Activated naive CD8-positive, alpha-beta T cell treated with anti-CD3 and anti-CD28 coated beads, Interleukin-2, amount 50 U/mL, for 24 hours (primary cell): ENCODE data around the gene FAM24B.

Experiments
- ATAC-seq: fragments of 150-1000 bp; cut with Tn5 transposase; one replicate; pipeline ENCODE4 v1.10.0; 2021
- DNase-seq: peaks from one replicate; pipeline ENCODE4 v3.0.0; 2021
- H3K27ac Mint-ChIP-seq: one replicate; pipeline ENCODE4 v1.8.0; 2021; ENCODE audit warnings: mild to moderate bottlenecking, mixed read lengths
- H3K27me3 Mint-ChIP-seq: one replicate; pipeline ENCODE4 v1.8.0; 2021; ENCODE audit warnings: mixed read lengths
- H3K36me3 Mint-ChIP-seq: one replicate; pipeline ENCODE4 v1.8.0; 2021; ENCODE audit warnings: low read depth, mixed read lengths
- H3K4me1 Mint-ChIP-seq: one replicate; pipeline ENCODE4 v1.8.0; 2021; ENCODE audit warnings: mixed read lengths
- H3K4me3 Mint-ChIP-seq: one replicate; pipeline ENCODE4 v1.8.0; 2021; ENCODE audit warnings: mild to moderate bottlenecking, moderate library complexity, mixed read lengths
- H3K9me3 Mint-ChIP-seq: one replicate; pipeline ENCODE4 v1.8.0; 2021; ENCODE audit warnings: mixed read lengths

FAM24B gene

DNA sequence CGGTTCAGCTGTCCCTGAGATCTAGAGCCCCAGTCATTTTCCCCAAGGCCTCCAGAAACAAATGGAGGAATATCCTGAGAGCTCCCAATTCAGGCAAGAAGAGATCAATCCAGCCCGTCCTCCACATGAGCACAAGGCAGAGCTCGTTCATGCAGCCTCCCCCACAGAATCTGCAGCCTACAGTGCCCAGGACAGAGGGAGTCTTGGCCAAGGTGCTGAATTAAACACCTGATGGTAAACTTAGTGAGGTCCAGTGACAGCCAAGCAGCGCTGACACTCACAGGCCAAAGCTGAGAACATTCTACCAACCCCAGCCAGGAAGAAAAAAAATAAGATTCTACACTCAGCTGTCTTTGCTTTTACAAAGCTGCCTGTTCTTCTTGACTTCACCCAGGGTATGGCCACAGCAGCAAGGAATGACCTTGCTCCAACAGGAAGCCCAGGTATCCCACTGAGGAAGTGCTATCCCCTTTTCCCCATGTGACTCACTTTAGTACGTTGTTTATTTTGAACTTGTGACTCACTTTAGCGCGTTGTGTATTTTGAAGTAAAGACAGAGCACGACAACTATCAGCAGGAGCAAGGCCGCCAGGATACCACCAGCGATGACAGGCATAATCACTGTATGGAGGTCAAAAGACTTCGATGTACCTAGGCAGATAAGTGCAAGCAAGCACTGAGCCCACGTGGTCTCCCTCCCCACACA lies 29.3 kb downstream of the FAM24B start:
- ATAC-seq (no peak), DNase-seq (no peak)
- Mint-ChIP-seq H3K27me3 (no peaks in the 10 kb centered on the region), H3K4me1 (peaks cover 16% of the 10 kb centered on the region), H3K36me3 (peaks cover 58% of the 10 kb centered on the region), H3K4me3 (no peak overlapping the region), H3K9me3 (peaks cover 5% of the 10 kb centered on the region), H3K27ac (no peak overlapping the region)

- Mint-ChIP-seq H3K27ac (no peak overlapping the region), H3K4me3 (no peak overlapping the region), H3K36me3 (peaks cover 56% of the 10 kb centered on the region), H3K4me1 (peaks cover 7% of the 10 kb centered on the region), H3K27me3 (no peaks in the 10 kb centered on the region), H3K9me3 (peaks cover 5% of the 10 kb centered on the region)
- no peak for ATAC-seq
- DNase-seq = no peak
Measured at GRCh38 chr10:122849090-122849489, 30.3 kb downstream of the FAM24B start.

DNA sequence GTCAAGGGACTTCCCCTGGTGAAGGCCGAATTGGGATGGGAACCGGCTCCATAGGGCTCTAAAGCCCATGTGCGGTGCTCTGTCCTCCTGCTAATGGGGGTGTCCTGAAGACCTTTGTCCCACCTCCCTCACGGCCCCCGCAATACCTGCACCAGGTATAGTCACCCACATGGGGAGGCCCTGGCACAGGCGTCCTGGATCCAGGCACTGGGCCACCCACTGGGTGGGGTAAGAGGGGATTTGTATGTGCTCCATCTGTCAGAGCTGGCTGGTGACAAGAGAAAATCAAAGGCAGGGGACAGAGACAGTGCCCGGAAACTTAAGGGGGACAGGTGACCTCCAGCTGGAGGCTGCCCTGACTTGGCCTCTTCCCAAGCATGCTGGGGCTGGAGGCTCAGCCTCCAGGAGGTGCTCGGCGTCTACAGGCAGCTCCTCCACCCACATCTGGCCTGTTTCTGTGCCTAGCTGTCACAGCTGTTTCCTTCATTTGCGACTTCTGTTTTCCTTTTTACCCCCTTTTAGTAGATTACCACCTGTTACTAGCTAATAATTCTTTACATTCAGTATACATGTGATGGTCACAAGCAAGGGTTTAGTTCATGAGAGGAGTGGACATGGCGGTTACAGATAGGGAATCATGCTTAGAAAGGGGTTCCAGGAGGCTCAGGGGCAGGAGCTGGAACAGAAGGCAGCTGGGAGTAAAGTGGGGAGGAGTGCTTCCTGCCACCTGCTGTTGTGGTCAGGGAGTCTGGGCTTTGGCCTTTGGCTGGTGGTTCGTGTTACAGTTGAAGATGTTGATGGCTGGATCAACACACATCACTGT lies 31.4 kb downstream of the FAM24B start:
- H3K9me3 Mint-ChIP-seq = peaks cover 5% of the 10 kb centered on the region
- no peak for ATAC-seq
- H3K36me3 Mint-ChIP-seq = peaks cover 49% of the 10 kb centered on the region
- peaks cover 2% of the 10 kb centered on the region for H3K4me1 Mint-ChIP-seq
- no peak for DNase-seq
- H3K4me3 Mint-ChIP-seq = no peak overlapping the region
- no peak overlapping the region for H3K27ac Mint-ChIP-seq
- H3K27me3 Mint-ChIP-seq = no peaks in the 10 kb centered on the region

GRCh38 chr10:122845783-122846332 lies 33.5 kb downstream of the FAM24B start, which contains the start of gene CUZD1:
Gene CUZD1, minus strand, starts transcription at chr10:122845857. Its CDS starts 14 bp downstream, at chr10:122845843.
- H3K36me3 Mint-ChIP-seq = peaks cover 45% of the 10 kb centered on the region
- no peak within 1 kb of the TSS for H3K27ac Mint-ChIP-seq
- peaks cover 5% of the 10 kb centered on the region for H3K9me3 Mint-ChIP-seq
- no peaks in the 10 kb centered on the region for H3K27me3 Mint-ChIP-seq
- H3K4me1 Mint-ChIP-seq = peaks cover 2% of the 10 kb centered on the region
- no peak for DNase-seq
- H3K4me3 Mint-ChIP-seq = no peak within 1 kb of the TSS
- no peak for ATAC-seq

- Mint-ChIP-seq H3K4me1 (peaks cover 2% of the 10 kb centered on the region), H3K27me3 (no peaks in the 10 kb centered on the region), H3K9me3 (peaks cover 5% of the 10 kb centered on the region), H3K36me3 (peaks cover 44% of the 10 kb centered on the region), H3K4me3 (no peak overlapping the region), H3K27ac (no peak overlapping the region)
- ATAC-seq (no peak), DNase-seq (no peak)
Measured at GRCh38 chr10:122844146-122844545, 35.2 kb downstream of the FAM24B start.

DNA sequence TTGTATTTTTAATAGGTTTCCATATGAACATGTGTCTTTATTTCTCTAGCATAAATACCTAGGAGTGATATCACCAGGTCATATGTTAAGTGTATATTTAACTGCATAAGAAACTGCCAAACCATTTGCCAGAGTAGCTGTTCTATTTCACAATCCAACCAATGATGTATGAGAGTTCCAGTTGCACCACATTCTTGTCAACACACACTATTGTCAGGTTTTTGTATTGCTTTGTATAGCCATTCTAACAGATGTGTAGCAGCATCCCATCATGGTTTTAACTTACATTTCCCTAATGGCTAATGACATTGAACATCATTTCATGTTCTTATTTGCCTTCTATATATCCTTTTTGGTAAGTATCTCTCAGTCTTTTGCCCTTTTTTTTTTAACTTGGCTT lies 37.8 kb downstream of the FAM24B start:
- H3K27me3 Mint-ChIP-seq = no peaks in the 10 kb centered on the region
- no peak overlapping the region for H3K27ac Mint-ChIP-seq
- peaks cover 58% of the 10 kb centered on the region for H3K36me3 Mint-ChIP-seq

GRCh38 chr10:122839505-122839904 lies 39.9 kb downstream of the FAM24B start:
- DNase-seq = no peak
- no peaks in the 10 kb centered on the region for H3K4me1 Mint-ChIP-seq
- no peak overlapping the region for H3K27ac Mint-ChIP-seq
- H3K27me3 Mint-ChIP-seq = no peaks in the 10 kb centered on the region
- no peak overlapping the region for H3K4me3 Mint-ChIP-seq
- ATAC-seq = no peak
- H3K9me3 Mint-ChIP-seq = no peaks in the 10 kb centered on the region
- H3K36me3 Mint-ChIP-seq = peaks cover 55% of the 10 kb centered on the region

More for the DNA sequence above, 37.8 kb downstream of the FAM24B start:
- Mint-ChIP-seq H3K9me3 (peaks cover 2% of the 10 kb centered on the region), H3K4me3 (no peak overlapping the region), H3K4me1 (no peaks in the 10 kb centered on the region)
- ATAC-seq = no peak
- DNase-seq = no peak

- no peak overlapping the region for H3K27ac Mint-ChIP-seq
- ATAC-seq (no peak), DNase-seq (no peak)
- H3K4me3 Mint-ChIP-seq = no peak overlapping the region
- H3K9me3 Mint-ChIP-seq = no peaks in the 10 kb centered on the region
- H3K4me1 Mint-ChIP-seq = no peaks in the 10 kb centered on the region
- peaks cover 52% of the 10 kb centered on the region for H3K36me3 Mint-ChIP-seq
- H3K27me3 Mint-ChIP-seq = no peaks in the 10 kb centered on the region
Measured at GRCh38 chr10:122838880-122839279, 40.5 kb downstream of the FAM24B start.

DNA sequence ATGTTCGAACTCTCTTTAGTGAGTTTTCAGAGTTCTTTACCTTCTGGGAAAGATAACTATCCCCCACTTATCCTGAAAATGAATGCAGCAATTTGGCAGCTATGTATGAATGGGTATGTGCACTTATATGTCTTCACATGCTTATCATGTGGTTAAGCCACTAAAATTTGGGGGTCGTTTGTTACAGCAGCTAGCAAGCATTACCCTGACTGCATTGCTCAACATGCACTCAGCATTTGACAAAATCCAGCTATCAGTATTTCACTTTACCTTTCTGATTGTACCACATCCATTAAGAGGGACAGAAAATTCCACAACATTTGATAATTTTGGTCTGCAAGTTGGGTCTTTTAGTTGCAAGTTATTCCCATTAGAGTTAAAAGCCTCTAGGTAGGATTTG lies 43.5 kb downstream of the FAM24B start:
- H3K27ac Mint-ChIP-seq = no peak overlapping the region
- H3K9me3 Mint-ChIP-seq = no peaks in the 10 kb centered on the region
- no peak overlapping the region for H3K4me3 Mint-ChIP-seq
- ATAC-seq (no peak), DNase-seq (no peak)
- peaks cover 61% of the 10 kb centered on the region for H3K36me3 Mint-ChIP-seq
- no peaks in the 10 kb centered on the region for H3K27me3 Mint-ChIP-seq
- H3K4me1 Mint-ChIP-seq = no peaks in the 10 kb centered on the region

- H3K9me3 Mint-ChIP-seq = no peaks in the 10 kb centered on the region
- DNase-seq (no peak), ATAC-seq (no peak)
- H3K4me1 Mint-ChIP-seq = no peaks in the 10 kb centered on the region
- H3K27me3 Mint-ChIP-seq = no peaks in the 10 kb centered on the region
- peaks cover 27% of the 10 kb centered on the region for H3K36me3 Mint-ChIP-seq
- no peak overlapping the region for H3K27ac Mint-ChIP-seq
- no peak overlapping the region for H3K4me3 Mint-ChIP-seq
Measured at GRCh38 chr10:122830965-122831353, 48.4 kb downstream of the FAM24B start.

DNA sequence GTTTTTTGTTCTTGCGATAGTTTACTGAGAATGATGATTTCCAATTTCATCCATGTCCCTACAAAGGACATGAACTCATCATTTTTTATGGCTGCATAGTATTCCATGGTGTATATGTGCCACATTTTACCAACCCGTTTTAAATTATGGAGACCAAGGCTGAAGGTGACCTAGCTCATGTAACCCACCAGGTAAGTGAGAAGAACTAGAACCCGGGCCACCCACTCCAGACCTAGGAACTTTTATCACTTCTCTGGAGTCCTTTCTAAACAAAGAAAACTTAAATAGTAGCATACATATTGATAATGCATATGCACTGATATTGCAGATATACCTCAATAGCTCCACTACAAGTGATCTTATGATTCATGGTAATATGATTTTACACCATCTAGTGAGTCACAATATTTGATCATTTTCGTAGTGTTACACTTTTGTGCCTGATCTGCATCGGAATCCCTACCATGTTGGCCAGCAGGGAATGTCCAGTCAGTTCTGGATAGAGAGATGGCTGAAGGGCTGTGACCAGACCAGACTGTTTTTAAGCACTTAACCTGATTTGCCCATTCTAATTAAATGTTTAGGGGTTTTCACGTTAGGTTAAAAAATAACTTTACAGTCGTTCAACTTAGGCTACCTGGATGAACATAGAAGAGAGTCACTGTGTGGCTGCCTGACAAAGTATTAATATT lies 49.0 kb downstream of the FAM24B start:
- Mint-ChIP-seq H3K36me3 (peaks cover 24% of the 10 kb centered on the region), H3K27me3 (no peaks in the 10 kb centered on the region), H3K4me3 (no peak overlapping the region), H3K9me3 (no peaks in the 10 kb centered on the region), H3K27ac (no peak overlapping the region), H3K4me1 (no peaks in the 10 kb centered on the region)
- no peak for DNase-seq
- no peak for ATAC-seq

GRCh38 chr10:122829454-122829853 lies 49.9 kb downstream of the FAM24B start:
- no peak for DNase-seq
- Mint-ChIP-seq H3K36me3 (peaks cover 20% of the 10 kb centered on the region), H3K4me1 (no peaks in the 10 kb centered on the region)

GRCh38 chr10:122828716-122829255 lies 50.6 kb downstream of the FAM24B start:
- peaks cover 19% of the 10 kb centered on the region for H3K36me3 Mint-ChIP-seq
- no peaks in the 10 kb centered on the region for H3K9me3 Mint-ChIP-seq
- H3K4me1 Mint-ChIP-seq = no peaks in the 10 kb centered on the region
- no peak overlapping the region for H3K4me3 Mint-ChIP-seq
- H3K27ac Mint-ChIP-seq = no peak overlapping the region
- ATAC-seq (no peak), DNase-seq (no peak)
- peaks cover 2% of the 10 kb centered on the region for H3K27me3 Mint-ChIP-seq

More at GRCh38 chr10:122829454-122829853, 49.9 kb downstream of the FAM24B start:
- no peak overlapping the region for H3K4me3 Mint-ChIP-seq
- ATAC-seq = no peak
- no peaks in the 10 kb centered on the region for H3K9me3 Mint-ChIP-seq
- H3K27ac Mint-ChIP-seq = no peak overlapping the region
- no peaks in the 10 kb centered on the region for H3K27me3 Mint-ChIP-seq

DNA sequence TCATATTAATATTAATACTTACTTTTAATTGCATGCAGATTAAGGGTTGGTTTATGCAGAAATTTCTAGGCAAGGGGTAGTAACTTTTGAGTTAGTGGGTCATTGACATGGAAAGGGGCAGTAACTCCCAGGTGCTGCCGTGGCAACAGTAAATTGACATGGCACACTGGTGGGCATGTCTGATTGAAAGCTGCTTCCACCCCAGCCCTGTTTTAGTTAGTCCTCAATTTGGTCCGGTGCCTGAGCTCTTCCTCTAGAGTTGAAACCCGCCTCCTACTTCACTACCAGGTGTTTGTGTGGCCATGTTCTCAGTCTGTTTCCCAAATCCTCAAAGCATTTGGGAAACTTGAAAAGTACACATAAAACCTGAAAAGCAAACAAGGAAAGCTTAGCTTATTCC lies 52.1 kb downstream of the FAM24B start:
- ATAC-seq (no peak), DNase-seq (no peak)
- Mint-ChIP-seq H3K36me3 (peaks cover 15% of the 10 kb centered on the region), H3K27me3 (peaks cover 2% of the 10 kb centered on the region), H3K9me3 (no peaks in the 10 kb centered on the region), H3K27ac (no peak overlapping the region), H3K4me1 (no peaks in the 10 kb centered on the region), H3K4me3 (no peak overlapping the region)
